Right cardiac atrium (tissue), 5 donors: ENCODE results near the gene STX17. TPM values are rescaled to one million over a fixed set of nuclear protein-coding genes. Genes with fewer than 3 reads are reported as not detected.

Experiments used
- ATAC-seq, 2 donors: fragments of 200-7000 bp; cut with Tn5 transposase; one replicate each; pipeline versions ENCODE4 v1.8.0 to v1.9.1; 2020; ENCODE audit warnings: moderate library complexity in 2 of 2, mild to moderate bottlenecking in 1 of 2
- DNase-seq, 3 donors: peaks; one replicate each; pipeline ENCODE4 v3.0.0-alpha.2; 2020
- H3K27ac ChIP-seq: one replicate; pipeline ENCODE4 v1.5.1; 2013; ENCODE audit warnings: mild to moderate bottlenecking, low read length, control low read depth, moderate library complexity
- H3K27me3 ChIP-seq: one replicate; pipeline ENCODE4 v1.6.1; 2013; ENCODE audit not compliant: control insufficient read depth, insufficient read depth
- H3K4me1 ChIP-seq: one replicate; pipeline ENCODE4 v1.6.1; 2013; ENCODE audit warnings: low read length; ENCODE audit not compliant: control insufficient read depth, insufficient read depth
- H3K4me3 ChIP-seq: one replicate; pipeline ENCODE4 v1.5.1; 2013; ENCODE audit warnings: low read length, control low read depth
- H3K9me3 ChIP-seq: one replicate; pipeline ENCODE4 v1.6.1; 2013; ENCODE audit warnings: low read length; ENCODE audit not compliant: control insufficient read depth
- WGBS: extraction: QIAGEN DNeasy Blood & Tissue Kit; methylation state at CpG from one replicate; pipeline ENCODE4 v1.1.7; 2013; 5-methylcytosine and 5-hydroxymethylcytosine counted together
- intact Hi-C, 4 donors: fragments of 100-400 bp; cut with DNase I; formaldehyde crosslinking; loops; one replicate each; pipeline versions ENCODE4 v1.11.0 to v1.14.0; 2022 to 2023
- polyA plus RNA-seq: library from polyadenylated mRNA; stranded (reverse); fragments of 200-250 nt; gene quantifications from one replicate; pipeline ENCODE4 v1.2.3, GENCODE V29; 2013
- total RNA-seq, 4 donors: library from RNA; stranded (reverse); fragmentation: NEBNext Ultra II Directional; extraction: Animal tissue kit (Norgen Biotek cat#: 25700); gene quantifications; one replicate each; pipeline ENCODE4 v1.2.1, GENCODE V29; 2021
- donor health status: healthy with polysubstance abuse.
- donor health status: DM: no; HTN: yes; CAD: no.
- donor health status: DM: no; HTN: no; CAD: no.
- donor health status: DM: no; HTN: yes; CAD: no; lungs with severe emphysema.
- donor health status: DM: yes; HTN: yes; CAD: no.

STX17 gene
- total and polyA plus RNA-seq, 5 donors = 6.6 to 25.5 (median 23.4) TPM

DNA sequence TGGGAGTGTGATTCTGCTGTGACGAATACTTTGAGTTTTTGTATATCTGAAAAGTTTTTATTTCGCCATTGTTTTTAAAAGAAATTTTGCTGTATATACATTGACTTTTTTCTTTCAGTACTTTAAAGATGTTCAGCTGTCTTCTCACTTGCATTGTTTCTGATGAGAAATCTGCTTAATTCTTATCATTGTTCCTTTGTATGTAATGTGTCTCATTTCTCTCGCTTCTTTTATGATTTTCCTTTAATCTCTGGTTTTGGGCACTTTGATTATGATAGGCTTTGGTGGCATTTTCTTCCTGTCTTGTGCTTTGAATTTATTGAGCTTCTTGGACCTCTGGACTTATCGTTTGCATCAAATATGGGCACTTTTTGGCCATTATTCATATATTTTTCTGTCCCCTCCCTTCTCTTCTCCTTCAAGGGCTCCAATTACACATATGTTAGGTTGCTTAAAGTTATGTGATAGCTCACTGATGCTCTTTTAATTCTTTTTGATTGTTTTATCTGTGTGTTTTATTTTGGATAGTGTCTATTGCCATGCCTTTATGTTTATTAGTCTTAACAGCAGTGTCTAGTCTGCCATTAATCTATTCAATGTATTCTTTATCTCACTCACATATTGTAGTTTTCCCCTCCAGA is 30.6 kb downstream of the STX17 start:
- intact Hi-C loops = no loop called here
- Histone ChIP-seq H3K27ac (no peak overlapping the region), H3K4me3 (no peak overlapping the region), H3K9me3 (no peaks in the 10 kb centered on the region), H3K27me3 (no peaks in the 10 kb centered on the region), H3K4me1 (no peaks in the 10 kb centered on the region)
- 98% methylated on average over 4 of the region's 4 CpGs for WGBS
- ATAC-seq = no peak
- DNase-seq = no peak

DNA sequence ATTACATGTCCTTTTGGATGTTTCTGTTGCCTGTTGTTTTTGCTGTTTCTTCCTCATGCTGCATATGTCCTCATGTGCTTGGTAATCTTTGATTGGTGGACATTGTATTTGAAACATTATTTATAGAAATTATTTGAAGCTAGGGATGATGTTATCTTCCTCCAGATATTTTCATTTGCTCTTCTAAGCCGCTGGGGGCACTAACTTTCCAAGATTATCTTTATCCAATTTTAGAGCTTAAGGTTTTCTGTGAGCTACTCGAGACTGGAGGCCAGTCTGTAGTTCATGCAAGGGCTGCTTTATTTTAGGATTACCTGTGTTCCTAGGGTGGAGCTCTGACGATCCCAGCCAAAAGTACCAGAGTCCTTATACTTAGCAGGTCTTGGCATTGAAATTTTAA is 40.9 kb downstream of the STX17 start:
- H3K27me3 ChIP-seq = no peaks in the 10 kb centered on the region
- intact Hi-C loops = no loop called here
- no peak overlapping the region for H3K27ac ChIP-seq
- no peaks in the 10 kb centered on the region for H3K4me1 ChIP-seq
- ATAC-seq (no peak), DNase-seq (no peak)
- H3K9me3 ChIP-seq = no peaks in the 10 kb centered on the region
- no peak overlapping the region for H3K4me3 ChIP-seq
- 63% methylated on average over 3 of the region's 3 CpGs for WGBS

DNA sequence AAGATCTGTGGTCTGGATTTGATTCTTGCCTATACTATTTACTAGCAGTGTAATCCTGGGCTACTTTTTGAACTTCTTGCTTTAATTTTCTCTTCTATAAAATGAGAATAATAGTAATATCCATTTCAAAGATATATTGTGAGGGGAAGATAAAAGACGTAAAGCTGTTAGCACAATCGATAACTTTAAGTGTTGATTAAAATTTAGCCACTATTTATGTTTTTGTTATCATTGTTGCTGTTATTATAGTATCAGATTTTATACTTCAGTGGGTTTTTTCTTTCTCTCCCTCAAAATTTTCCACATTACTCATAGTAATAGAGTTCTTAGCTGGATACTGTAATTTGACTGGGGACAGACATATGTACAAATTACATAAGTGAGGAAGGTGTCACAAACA is 42.0 kb downstream of the STX17 start:
- Histone ChIP-seq H3K27me3 (no peaks in the 10 kb centered on the region), H3K4me3 (no peak overlapping the region), H3K9me3 (no peaks in the 10 kb centered on the region), H3K27ac (no peak overlapping the region), H3K4me1 (no peaks in the 10 kb centered on the region)
- WGBS = 94% methylated on average over 2 of the region's 2 CpGs
- DNase-seq (no peak), ATAC-seq (no peak)
- intact Hi-C loops = no loop called here

DNA sequence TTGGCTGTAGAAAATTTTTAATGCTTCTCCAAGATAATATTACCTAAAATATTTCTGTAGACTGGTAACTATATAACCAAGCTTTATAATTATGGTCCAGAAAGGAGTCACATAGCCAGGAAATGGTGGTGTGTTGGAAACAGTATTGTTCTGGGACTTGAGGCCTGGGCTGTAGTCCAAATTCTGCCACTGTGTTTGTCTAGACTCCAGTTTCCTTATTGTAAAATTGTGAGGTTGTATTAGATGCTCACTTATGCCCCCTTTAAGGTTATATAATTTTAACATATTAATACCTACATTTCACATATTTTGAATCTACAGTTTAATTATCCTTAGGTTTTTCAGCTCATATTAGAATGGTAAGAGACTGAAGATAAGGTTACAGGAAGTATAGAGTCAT is 42.4 kb downstream of the STX17 start:
- H3K4me3 ChIP-seq = no peak overlapping the region
- H3K9me3 ChIP-seq = no peaks in the 10 kb centered on the region
- ATAC-seq = peak in 1 of 2 donors; percentile 54
- DNase-seq = peak in 1 of 3 donors; percentile 46
- intact Hi-C loops = no loop called here
- no peaks in the 10 kb centered on the region for H3K27me3 ChIP-seq
- no peaks in the 10 kb centered on the region for H3K4me1 ChIP-seq
- H3K27ac ChIP-seq = no peak overlapping the region

DNA sequence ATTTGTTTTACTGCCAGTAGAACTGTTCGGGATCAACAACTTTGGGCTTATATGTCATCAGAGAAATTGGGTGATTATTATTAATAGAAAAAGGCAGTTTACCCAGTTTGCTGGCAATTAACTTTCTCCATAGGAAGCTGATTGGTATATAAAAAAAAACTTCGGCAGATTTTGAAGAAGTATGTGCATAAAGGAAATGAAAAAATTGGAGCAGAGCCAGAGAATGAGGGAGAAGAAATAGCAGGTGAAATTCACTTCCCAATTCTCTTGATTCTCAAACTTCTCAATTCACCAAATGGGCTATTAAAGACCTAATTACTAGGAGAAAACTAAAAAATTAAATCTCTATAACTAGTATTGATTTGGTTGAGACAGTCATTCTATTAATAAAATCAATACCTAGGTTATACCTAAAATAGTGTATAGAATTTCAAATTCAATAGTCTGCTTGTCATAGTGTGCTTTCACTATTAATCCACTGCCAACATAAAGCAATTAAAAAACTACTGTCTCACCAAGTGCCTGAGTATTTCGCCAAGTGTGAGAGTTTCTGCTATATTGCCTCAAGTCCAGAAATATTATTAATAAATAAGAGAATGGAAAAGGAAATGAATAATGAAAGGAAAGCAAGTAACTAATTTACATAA is 47.5 kb downstream of the STX17 start:
- no peak for ATAC-seq
- 80% methylated on average over 3 of the region's 3 CpGs for WGBS
- no peaks in the 10 kb centered on the region for H3K9me3 ChIP-seq
- H3K27me3 ChIP-seq = no peaks in the 10 kb centered on the region
- no peak for DNase-seq
- no peaks in the 10 kb centered on the region for H3K4me1 ChIP-seq
- H3K4me3 ChIP-seq = no peak overlapping the region
- intact Hi-C loops = no loop called here
- H3K27ac ChIP-seq = no peak overlapping the region

DNA sequence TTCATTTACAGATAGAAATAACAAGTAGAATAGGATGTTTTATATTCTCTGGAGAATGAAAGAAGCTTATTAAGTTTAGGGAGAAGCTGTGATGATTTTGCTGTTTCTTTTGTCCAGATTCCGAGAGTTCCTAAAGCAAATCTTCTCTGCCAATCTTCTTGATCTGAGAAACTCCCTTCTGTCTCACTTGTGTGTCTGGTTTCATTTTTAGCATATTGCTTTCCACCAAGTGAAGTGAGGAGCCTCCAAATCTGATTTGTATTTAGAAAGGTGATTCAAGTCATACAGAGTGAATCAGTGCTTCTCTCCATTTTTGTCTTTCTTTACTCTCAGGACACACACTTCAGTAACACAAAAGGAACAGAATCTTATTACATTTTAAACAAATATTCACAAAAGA is 48.4 kb downstream of the STX17 start:
- H3K27me3 ChIP-seq = no peaks in the 10 kb centered on the region
- ATAC-seq (no peak), DNase-seq (no peak)
- intact Hi-C loops = no loop called here
- peaks cover 2% of the 10 kb centered on the region for H3K4me1 ChIP-seq
- no peak overlapping the region for H3K27ac ChIP-seq
- H3K4me3 ChIP-seq = no peak overlapping the region
- WGBS = 83% methylated on average over 1 of the region's 1 CpG
- no peaks in the 10 kb centered on the region for H3K9me3 ChIP-seq

DNA sequence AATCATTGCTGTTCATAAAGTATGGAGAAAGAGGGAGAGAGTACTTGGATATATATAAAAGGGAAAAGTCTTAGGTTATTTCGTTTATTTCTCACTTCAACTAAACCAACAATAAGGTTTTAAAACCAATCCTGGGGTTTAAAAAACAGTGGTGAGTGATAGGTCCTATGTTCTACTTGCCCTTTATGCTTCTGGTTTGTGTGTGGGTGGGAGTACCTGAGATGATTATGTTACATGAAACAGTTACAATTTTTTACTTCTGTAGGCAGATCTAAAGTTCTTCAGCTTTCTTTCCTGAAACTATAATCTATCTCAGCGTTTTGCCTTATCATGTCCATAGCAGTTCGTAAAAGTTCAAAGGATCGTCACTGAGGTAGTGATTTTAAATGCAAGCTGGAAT is 49.2 kb downstream of the STX17 start:
- Histone ChIP-seq H3K9me3 (no peaks in the 10 kb centered on the region), H3K4me3 (no peak overlapping the region), H3K4me1 (peaks cover 2% of the 10 kb centered on the region), H3K27me3 (no peaks in the 10 kb centered on the region), H3K27ac (no peak overlapping the region)
- no peak for ATAC-seq
- intact Hi-C loops = no loop called here
- WGBS = 81% methylated on average over 4 of the region's 4 CpGs
- no peak for DNase-seq

DNA sequence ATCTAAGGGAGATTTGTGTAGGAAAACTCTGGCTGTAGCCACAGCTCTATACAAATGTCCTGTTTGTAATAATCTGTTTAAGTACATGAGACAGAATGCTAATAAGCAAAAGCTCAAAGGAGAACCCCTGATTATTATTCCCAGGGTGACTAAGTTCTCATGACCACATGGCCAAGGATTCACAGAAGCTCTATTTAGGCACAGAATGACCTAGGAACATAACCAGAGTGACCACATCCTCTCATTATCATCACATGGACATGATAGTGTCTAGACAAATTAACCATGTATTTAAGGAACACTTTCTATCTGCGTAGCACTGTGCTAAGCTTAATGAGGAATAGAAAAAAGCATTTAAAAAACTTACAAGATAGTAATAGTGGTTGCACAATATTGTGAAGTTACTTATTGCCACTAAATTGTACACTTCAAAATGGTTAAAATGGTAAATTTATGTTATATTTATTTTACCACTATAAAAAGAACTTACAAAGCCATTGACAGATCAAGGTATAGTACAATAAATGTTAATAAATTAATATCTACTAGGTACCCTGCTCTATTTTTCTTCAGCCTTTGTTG is 56.3 kb downstream of the STX17 start:
- no peak overlapping the region for H3K4me3 ChIP-seq
- ATAC-seq (no peak), DNase-seq (no peak)
- H3K4me1 ChIP-seq = peaks cover 2% of the 10 kb centered on the region
- H3K27me3 ChIP-seq = no peaks in the 10 kb centered on the region
- WGBS = 97% methylated on average over 1 of the region's 1 CpG
- intact Hi-C loops = no loop called here
- H3K27ac ChIP-seq = no peak overlapping the region
- no peaks in the 10 kb centered on the region for H3K9me3 ChIP-seq

DNA sequence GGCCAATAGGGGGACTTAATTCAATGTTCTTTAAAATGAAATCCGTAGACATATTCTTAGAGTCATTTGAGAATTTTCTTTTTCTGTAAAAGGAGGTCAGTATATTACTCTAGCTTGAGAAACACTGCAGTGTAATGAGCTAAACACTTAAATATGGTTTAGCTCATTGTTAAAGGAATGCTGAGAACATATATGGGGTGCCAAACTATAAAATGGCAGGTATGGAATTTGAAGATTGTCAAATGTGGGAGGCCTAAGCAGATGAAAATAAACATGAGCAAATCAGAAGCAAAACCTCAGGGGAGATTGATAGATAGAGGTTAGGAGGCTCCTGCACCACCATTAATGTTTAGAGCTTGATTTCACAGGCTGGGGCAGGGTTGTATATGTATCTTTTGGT is 57.9 kb downstream of the STX17 start:
- Histone ChIP-seq H3K4me3 (no peak overlapping the region), H3K9me3 (no peaks in the 10 kb centered on the region), H3K27ac (no peak overlapping the region), H3K27me3 (no peaks in the 10 kb centered on the region), H3K4me1 (peaks cover 2% of the 10 kb centered on the region)
- intact Hi-C loops = no loop called here
- ATAC-seq = no peak
- WGBS = 92% methylated on average over 1 of the region's 1 CpG
- no peak for DNase-seq

DNA sequence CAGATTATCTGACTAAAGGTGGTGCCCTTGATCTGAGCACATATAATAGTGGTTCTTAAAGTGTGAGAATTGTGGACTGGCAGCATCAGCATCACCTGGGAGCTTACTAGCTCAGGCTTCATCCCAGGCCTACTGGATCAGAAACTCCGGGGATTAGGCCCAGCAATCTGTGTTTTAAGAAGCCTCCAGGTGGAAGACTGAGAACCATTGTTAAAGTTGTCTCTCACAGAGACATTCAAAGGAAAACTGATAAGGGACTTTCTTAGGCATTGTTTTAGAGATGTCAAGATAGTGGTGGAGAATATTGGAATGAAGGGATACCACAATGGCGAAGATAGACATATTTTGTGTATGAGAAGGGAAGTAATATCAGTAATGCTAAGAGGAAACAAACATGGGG is 59.5 kb downstream of the STX17 start:
- no peaks in the 10 kb centered on the region for H3K4me1 ChIP-seq
- intact Hi-C loops = no loop called here
- H3K27me3 ChIP-seq = no peaks in the 10 kb centered on the region
- DNase-seq = no peak
- no peak overlapping the region for H3K4me3 ChIP-seq
- H3K27ac ChIP-seq = no peak overlapping the region
- H3K9me3 ChIP-seq = no peaks in the 10 kb centered on the region
- WGBS = 89% methylated on average over 2 of the region's 2 CpGs
- no peak for ATAC-seq

DNA sequence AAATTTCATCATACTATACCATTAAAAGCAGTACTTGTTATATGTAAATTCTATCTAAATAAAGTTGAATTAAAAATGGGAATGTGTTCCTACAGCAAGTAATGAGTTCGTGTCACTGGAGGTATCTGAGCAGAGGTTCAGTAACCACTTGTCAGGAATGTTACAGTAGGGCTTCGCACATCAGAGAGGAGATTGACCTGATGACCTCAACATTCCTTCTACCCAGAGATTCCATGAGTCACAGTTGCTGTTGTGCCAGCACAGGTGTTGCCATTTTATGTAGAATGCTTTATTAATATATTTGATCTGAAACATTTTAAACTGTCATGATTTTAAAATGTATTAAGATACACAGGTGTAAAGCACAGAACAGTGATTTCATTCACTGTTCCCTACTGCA is 60.3 kb downstream of the STX17 start:
- Histone ChIP-seq H3K27me3 (no peaks in the 10 kb centered on the region), H3K4me3 (no peak overlapping the region), H3K4me1 (no peaks in the 10 kb centered on the region), H3K27ac (no peak overlapping the region), H3K9me3 (no peaks in the 10 kb centered on the region)
- no peak for ATAC-seq
- DNase-seq = no peak
- intact Hi-C loops = no loop called here
- 65% methylated on average over 2 of the region's 2 CpGs for WGBS
